ENCODE measurements around the gene GTPBP4. TPM values are rescaled to one million over a fixed set of nuclear protein-coding genes. Genes with fewer than 3 reads are reported as not detected.

GTPBP4 gene
- total RNA-seq, 1 donor from 2014 or later: 69.6 TPM

DNA sequence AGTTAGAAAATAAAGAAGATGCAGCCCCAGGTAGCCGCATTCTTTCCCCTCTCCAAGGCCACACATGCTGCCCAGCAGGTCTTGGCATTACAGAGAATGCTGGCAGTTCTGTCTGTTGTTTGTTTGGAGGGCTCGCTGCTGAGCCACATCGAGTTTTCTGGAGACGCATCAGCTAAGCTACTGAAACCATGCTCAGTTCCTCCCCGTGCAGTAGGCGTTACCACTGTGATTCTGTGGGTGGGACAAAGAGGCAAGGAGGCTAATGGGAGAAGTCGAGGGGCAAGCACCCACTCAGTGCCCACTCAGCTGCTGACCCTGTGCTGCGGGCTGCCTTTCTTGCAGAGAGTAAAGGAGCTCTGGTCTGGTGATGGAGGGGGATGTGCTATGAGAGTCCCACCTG lies 15.5 kb upstream of the GTPBP4 start:
- Mint-ChIP-seq H3K36me3 (ENCODE audit: low read depth) (peaks cover 8% of the 10 kb centered on the region), H3K27ac (ENCODE audit: unreplicated experiment) (no peak overlapping the region), H3K27me3 (ENCODE audit: low read depth) (peaks cover 2% of the 10 kb centered on the region), H3K9me3 (peaks cover 6% of the 10 kb centered on the region), H3K4me1 (peaks cover 11% of the 10 kb centered on the region), H3K4me3 (no peak overlapping the region)
- TF ChIP-seq, protein P1, sequence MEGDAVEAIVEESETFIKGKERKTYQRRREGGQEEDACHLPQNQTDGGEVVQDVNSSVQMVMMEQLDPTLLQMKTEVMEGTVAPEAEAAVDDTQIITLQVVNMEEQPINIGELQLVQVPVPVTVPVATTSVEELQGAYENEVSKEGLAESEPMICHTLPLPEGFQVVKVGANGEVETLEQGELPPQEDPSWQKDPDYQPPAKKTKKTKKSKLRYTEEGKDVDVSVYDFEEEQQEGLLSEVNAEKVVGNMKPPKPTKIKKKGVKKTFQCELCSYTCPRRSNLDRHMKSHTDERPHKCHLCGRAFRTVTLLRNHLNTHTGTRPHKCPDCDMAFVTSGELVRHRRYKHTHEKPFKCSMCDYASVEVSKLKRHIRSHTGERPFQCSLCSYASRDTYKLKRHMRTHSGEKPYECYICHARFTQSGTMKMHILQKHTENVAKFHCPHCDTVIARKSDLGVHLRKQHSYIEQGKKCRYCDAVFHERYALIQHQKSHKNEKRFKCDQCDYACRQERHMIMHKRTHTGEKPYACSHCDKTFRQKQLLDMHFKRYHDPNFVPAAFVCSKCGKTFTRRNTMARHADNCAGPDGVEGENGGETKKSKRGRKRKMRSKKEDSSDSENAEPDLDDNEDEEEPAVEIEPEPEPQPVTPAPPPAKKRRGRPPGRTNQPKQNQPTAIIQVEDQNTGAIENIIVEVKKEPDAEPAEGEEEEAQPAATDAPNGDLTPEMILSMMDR (conservative IDR thresholded peaks at IDR 0.05): no peak
- no peak for DNase-seq (ENCODE audit: low read depth, low spot score)

DNA sequence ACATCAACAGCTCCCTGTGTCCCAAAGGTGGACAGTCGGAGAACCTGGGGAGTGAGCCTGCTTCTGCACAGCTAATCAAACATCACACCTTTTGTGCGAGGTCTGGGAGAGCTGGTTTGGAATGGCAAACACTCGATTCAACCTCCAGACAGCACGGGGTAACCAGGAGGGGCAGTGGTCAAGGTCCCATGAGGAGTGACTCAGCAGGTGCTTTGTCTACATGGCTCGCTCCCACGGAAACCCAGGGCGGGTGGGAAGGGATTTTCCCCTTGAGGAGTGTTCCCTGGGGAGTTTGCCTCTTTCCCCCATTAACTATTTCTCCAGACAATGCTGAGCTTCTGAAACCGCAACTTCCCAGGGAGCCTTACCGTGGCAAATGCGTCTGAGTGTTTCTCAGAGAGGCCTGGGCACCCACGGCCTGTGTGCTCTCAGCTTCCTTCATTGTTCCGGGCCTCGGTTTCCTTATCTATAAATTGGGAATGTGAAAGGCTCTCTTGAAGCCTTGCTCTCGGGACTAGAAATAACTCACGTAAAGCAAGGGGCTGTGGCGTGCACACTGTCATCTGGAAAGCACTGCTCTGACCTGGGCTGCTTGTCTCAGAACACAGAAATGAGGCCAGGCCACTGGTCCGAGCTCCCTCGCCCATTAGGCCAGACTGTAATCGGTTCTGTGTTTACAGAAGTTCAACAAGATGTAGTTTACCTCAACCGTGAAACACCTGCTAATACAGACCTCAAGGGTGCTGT lies 14.0 kb upstream of the GTPBP4 start:
- peaks cover 11% of the 10 kb centered on the region for H3K4me1 Mint-ChIP-seq
- no peaks in the 10 kb centered on the region for H3K27me3 Mint-ChIP-seq (ENCODE audit: low read depth)
- peaks cover 14% of the 10 kb centered on the region for H3K36me3 Mint-ChIP-seq (ENCODE audit: low read depth)
- H3K4me3 Mint-ChIP-seq: no peak overlapping the region
- no peak for DNase-seq (ENCODE audit: low read depth, low spot score)
- TF ChIP-seq, protein P1 (conservative IDR thresholded peaks at IDR 0.05): no peak
- H3K27ac Mint-ChIP-seq (ENCODE audit: unreplicated experiment): no peak overlapping the region
- peaks cover 12% of the 10 kb centered on the region for H3K9me3 Mint-ChIP-seq

DNA sequence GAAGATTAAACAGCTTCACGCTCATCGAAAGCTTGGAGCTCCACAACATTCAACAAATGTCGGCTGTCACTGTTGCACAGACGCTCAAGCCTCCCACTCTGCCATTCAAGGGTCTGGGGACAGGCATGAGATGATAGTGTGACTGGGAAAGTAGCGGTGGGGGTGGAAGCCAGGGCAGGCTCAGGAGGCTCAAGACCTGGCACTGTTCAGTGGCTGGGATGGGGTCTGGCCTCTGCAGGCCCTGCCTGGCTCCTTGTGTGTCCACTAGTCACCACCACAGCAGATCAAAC lies 13.5 kb upstream of the GTPBP4 start:
- TF ChIP-seq, protein P1 (conservative IDR thresholded peaks at IDR 0.05): no peak
- Mint-ChIP-seq H3K4me3 (no peak overlapping the region), H3K36me3 (ENCODE audit: low read depth) (peaks cover 16% of the 10 kb centered on the region), H3K9me3 (peaks cover 12% of the 10 kb centered on the region), H3K27ac (ENCODE audit: unreplicated experiment) (no peak overlapping the region), H3K4me1 (peaks cover 8% of the 10 kb centered on the region), H3K27me3 (ENCODE audit: low read depth) (no peaks in the 10 kb centered on the region)
- DNase-seq (ENCODE audit: low read depth, low spot score): no peak

DNA sequence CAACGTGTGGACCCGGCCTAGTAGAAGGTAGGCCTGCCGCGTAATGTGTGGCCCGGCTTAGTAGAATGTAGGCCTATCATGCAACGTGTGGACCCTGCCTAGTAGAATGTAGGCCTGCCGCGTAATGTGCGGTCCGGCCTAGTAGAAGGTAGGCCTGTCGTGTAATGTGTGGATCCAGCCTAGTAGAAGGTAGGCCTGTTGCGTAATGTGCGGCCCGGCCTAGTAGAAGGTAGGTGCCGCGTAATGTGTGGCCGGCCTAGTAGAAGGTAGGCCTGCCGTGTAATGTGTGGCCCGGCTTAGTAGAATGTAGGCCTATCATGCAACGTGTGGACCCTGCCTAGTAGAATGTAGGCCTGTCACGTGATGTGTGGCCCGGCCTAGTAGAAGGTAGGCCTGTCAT lies 11.9 kb upstream of the GTPBP4 start:
- Mint-ChIP-seq H3K4me1 (no peaks in the 10 kb centered on the region), H3K9me3 (peaks cover 18% of the 10 kb centered on the region), H3K36me3 (ENCODE audit: low read depth) (peaks cover 23% of the 10 kb centered on the region), H3K27ac (ENCODE audit: unreplicated experiment) (no peak overlapping the region), H3K4me3 (no peak overlapping the region), H3K27me3 (ENCODE audit: low read depth) (no peaks in the 10 kb centered on the region)
- TF ChIP-seq, protein P1 (conservative IDR thresholded peaks at IDR 0.05): no peak
- no peak for DNase-seq (ENCODE audit: low read depth, low spot score)

DNA sequence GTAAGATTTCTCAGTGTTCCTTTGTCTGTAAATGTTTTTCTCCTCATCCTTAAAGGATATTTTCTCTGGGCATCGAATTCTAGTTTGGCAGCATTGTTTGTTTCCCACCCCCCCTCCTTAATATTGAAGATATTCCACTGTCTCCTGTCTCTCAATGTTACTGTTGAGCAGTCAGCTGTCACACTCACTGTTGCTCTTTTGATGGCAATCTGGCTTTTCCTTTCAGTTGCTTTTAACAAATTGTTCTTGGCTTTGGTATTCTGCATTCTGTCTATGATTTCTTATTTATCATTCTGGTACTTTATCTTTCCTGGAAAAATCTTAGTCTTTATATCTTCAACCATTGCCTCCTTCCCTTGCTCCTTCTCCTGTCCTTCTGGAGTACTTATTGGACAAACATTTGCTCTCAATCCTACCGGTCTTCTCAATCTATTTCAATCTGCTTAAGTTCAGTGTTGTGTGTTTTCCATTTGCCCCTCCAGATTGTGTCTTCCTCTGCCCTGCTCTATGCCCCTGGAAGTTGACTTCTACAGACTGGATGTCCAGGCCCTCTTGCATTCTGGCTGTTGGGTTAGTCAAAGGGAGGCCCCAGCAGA lies 9.3 kb upstream of the GTPBP4 start:
- Mint-ChIP-seq H3K4me3 (no peak overlapping the region), H3K27me3 (ENCODE audit: low read depth) (no peaks in the 10 kb centered on the region), H3K27ac (ENCODE audit: unreplicated experiment) (no peak overlapping the region), H3K4me1 (no peaks in the 10 kb centered on the region), H3K9me3 (peaks cover 18% of the 10 kb centered on the region), H3K36me3 (ENCODE audit: low read depth) (peaks cover 23% of the 10 kb centered on the region)
- DNase-seq (ENCODE audit: low read depth, low spot score): no peak
- TF ChIP-seq, protein P1 (conservative IDR thresholded peaks at IDR 0.05): no peak

Data from neural crest cell (in vitro differentiated cells).